NK-92 (cell line): ENCODE measurements around the gene MLLT11.

Experiments used
- DNase-seq: peaks from one replicate; lab custom pipeline; 2025; ENCODE audit not compliant: unreplicated experiment; lab: John Stamatoyannopoulos, UW

MLLT11 gene

DNA sequence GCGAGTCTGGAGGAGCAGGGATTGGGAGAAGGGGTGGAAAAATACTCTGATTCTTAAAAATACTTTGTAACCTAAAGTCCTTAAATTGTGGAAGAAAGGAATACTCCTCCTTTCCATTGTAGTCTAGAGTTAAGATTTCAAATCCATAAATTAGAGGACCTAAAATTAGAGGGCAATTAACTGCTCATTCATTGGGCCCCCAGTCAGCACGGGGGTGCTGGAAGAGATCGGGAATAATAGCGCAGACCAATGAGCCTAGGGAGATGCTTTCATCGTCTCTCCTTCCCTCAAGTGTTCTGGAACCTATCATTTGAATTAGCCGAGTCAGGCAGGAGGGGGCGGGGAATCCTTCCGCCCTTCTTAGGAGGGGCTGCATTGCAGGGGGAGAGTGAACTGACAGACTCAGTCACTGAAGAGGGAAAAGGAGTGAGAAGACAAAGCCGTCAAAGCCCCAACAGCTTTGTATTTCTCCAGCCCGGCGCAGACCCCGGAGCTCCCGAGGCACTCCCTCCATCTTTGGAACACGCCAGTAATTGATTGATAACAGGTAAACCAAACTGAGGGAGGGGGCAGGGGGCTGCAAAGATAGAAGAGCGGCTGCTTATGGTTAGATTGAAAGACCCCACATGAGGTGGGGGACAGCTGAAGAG is at the start of gene MLLT11:
Gene MLLT11, plus strand, starts transcription at position 391 of the 650 bp plus-strand sequence. CDS start 6,828 bp downstream, outside the sequence.
- no peak for DNase-seq

DNA sequence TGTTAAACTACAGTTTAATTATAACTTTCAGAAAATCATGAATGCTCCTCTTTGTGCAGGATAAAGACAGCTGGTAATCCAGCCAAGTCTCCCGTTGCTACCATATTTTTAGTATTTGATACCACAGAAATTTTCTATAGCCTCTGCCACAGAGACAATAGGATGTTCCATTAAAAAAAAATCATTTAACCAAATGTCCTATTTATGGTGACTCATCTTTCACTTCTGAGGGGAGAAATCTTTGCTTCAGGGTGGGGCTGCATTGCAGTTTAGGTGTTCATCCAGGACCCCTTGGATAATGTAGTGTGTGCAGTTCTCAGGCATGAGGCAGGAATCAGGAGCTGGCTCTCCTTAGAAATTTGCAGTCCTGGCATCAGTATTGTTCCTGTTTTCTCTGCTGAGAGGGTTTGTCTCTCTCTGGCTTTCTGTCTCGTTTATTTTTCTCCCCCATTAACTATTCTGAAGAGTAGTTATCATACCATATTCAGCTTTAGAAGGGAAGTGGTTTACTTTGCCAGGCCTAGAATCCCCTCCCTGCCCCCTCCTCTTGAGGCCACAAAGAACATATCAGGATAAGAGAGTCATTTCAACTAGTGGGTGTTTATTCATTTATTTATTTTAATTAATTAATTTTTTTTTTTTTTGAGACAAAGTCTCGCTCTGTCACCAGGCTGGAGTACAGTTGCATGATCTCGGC is 48.9 kb upstream of the MLLT11 start:
- DNase-seq, result no peak

- DNase-seq, result no peak
Measured at GRCh38 chr1:151012684-151013471, 47.3 kb upstream of the MLLT11 start.

DNA sequence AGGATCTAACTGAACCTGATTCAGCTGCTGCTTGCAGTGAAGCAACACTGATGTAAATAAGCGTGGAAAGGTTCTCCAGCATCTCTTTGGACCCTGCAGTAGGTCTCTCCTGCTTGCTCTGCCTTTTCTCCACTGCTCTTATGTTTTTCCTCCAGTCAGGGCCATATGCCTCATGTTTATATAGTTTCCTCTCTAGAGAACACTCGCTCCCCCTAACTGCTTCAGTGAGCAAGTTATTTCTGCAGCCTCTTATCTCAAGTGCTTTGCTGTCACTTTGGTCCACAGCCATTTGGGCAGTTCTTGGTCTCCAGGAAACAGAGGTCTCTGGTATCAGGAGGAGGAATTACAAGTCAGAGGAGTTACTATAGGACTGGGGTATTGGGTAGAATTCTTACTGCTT is 46.7 kb upstream of the MLLT11 start:
- no peak for DNase-seq

- DNase-seq, result peak; percentile 18
Measured at GRCh38 chr1:151024540-151025146, 35.6 kb upstream of the MLLT11 start.

GRCh38 chr1:151026460-151026859 is 33.7 kb upstream of the MLLT11 start:
- DNase-seq, result no peak

DNA sequence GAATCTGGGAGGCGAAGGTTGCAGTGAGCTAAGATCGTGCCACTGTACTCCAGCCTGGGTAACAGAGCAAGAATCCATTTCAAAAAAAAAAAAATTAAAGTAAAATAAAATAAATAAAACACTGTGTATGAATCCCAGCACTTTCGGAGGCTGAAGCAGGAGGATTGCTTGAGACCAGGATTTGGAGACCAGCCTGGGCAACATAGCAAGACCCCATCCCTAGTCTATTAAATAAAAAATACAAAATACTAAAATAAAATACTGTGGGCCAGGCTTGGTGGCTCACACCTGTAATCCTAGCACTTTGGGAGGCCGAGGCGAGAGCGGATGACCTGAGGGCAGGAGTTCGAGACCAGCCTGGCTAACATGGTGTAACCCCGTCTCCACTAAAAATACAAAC is 28.0 kb upstream of the MLLT11 start:
- DNase-seq, result no peak

GRCh38 chr1:151035167-151035566 is 25.0 kb upstream of the MLLT11 start:
- DNase-seq, result no peak

DNA sequence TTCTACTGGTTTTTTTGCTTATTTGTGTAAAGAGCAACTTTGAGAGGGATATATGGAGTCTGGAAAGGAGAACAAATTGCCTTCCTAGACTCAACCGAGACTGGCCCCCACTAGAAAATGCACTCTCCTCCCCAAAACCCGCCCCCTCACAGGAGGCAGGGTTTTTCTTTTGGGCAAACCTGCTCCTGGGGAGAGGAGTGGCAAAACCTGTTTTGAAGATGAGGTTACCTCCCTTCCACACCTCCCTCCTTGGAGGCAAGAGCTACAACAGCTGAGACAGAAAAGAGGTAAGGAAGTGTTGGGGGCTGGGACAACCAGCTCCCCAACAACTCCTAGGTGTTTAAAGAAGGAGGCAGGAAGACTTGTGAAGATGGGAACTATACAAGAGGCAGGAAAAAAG is 23.8 kb upstream of the MLLT11 start, which contains the start of gene BNIPL:
Gene BNIPL, plus strand, starts transcription at position 231 of the 400 bp plus-strand sequence. Its CDS starts 140 bp downstream, at position 371.
- no peak for DNase-seq

- DNase-seq, result no peak
Measured at GRCh38 chr1:151037032-151037431, 23.2 kb upstream of the MLLT11 start.

- DNase-seq, result no peak
Measured at GRCh38 chr1:151039521-151039920, 20.7 kb upstream of the MLLT11 start.

DNA sequence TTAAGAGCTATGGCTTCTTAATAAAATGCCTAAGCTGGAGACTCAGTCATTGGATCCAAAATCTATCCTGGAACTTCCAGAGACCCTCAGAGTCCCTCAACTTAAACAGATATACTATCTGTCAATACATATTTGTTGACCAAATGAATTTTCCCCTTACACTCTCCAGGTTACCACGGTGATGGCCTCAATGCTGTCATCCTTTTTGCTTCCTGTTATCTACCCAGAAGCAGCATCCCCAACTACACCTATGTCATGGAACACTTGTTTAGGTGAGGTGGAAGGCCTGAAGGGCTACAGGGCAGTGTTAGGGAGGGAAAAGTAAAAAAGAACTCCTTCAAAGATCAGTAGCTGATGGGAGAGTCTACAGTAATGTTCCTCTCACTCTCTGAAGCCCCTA is 17.0 kb upstream of the MLLT11 start:
- no peak for DNase-seq

- DNase-seq, result no peak
Measured at GRCh38 chr1:151047591-151047924, 12.6 kb upstream of the MLLT11 start, which contains the start of gene C1orf56. Gene C1orf56, plus strand, starts transcription at chr1:151047751. Its CDS starts 97 bp downstream, at chr1:151047848.

- DNase-seq, result no peak
Measured at GRCh38 chr1:151047925-151048644, 12.1 kb upstream of the MLLT11 start.

- DNase-seq, result no peak
Measured at GRCh38 chr1:151048645-151049032, 11.6 kb upstream of the MLLT11 start.

DNA sequence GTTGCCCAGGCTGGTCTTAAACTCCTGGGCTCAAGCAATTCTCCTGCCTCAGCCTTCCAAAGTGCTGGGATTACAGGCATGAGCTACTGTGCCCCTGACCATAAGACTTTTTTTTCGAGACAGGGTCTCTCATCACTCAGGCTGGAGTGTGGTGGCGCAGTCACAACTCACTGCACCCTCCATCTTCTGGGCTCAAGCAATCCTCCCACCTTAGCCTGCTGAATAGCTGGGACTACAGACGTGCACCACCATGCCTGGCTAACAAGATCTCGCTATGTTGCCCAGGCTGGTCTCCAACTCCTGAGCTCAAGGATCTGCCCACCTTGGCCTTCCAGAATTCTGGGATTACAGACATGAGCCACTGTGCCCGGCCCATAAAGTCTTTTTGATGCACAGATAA is 10.7 kb upstream of the MLLT11 start:
- no peak for DNase-seq

DNA sequence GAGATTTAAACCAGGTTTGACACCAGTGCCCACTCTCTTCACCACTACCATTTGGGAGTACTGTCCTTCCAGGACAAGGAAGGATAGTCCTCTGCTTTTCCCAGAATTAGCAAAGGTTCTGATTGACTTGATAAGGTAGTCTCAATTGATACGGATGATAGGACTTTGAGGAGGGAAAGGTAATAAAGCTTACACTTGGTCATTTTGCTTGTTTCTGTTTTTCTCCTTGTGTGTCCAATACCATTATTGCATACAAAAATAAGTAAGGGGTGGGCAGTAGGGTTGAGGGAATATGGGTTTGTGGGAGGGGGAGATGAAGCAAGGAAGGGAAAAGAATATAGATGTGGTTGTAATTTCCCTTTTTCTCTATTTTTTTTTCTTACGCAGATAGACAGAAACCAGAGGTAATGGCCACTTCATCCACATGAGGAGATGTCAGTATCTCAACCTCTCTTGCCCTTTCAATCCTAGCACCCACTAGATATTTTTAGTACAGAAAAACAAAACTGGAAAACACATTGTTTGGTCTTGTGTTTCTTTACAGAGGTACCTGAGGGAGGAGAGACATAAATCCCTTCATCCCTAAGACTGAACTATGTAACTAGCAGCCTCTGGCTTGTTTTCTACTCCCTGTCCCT is 10.0 kb upstream of the MLLT11 start:
- no peak for DNase-seq

DNA sequence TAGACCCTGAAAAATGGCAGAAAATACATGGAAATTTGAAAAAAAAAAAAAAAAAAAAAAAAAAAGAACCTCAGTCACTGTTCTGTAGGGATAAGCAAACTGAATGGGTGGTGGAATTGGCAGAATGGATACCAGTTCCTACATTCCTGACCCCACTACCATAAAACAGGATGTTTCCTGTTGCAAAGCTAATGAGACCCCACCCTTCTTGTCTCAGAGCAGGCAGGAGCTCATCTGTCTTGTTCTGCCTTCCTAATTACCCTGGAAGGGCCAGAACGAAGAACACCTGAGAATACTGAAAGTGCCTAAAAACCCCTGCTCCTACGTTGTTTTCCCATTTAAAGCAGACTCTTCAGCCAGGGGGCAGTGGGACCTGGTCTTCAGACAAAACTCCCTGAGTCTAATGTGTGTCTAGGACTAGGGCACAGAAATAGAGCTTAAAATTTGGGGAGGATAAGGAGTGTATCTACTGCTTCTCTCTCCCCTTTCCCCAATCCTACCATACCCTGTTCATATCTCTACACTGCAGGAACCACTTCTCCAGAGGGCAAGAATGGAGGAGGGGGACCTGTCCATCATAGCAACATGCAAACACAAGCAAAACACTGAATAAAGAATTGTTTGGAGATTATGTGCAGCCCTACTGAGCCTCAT is 8.7 kb upstream of the MLLT11 start:
- no peak for DNase-seq

- DNase-seq, result no peak
Measured at GRCh38 chr1:151054971-151055547, 5.1 kb upstream of the MLLT11 start.
